GM18507 (cell line): Measurements from ENCODE around the gene USP34.
A peak's percentile ranks its signal among the peaks of the same experiment; 100 is the strongest.

ENCODE experiments used
- DNase-seq: peaks from one replicate; pipeline ENCODE4 v3.0.0; 2011; ENCODE audit warnings: low read depth; ENCODE audit not compliant: insufficient read length; ENCODE audit errors: extremely low spot score
- FAIRE-seq: peaks from 2 replicates; lab custom pipeline; 2011; peaks lifted over from hg19 to GRCh38; lab: Jason Lieb, UNC

Gene USP34

DNA sequence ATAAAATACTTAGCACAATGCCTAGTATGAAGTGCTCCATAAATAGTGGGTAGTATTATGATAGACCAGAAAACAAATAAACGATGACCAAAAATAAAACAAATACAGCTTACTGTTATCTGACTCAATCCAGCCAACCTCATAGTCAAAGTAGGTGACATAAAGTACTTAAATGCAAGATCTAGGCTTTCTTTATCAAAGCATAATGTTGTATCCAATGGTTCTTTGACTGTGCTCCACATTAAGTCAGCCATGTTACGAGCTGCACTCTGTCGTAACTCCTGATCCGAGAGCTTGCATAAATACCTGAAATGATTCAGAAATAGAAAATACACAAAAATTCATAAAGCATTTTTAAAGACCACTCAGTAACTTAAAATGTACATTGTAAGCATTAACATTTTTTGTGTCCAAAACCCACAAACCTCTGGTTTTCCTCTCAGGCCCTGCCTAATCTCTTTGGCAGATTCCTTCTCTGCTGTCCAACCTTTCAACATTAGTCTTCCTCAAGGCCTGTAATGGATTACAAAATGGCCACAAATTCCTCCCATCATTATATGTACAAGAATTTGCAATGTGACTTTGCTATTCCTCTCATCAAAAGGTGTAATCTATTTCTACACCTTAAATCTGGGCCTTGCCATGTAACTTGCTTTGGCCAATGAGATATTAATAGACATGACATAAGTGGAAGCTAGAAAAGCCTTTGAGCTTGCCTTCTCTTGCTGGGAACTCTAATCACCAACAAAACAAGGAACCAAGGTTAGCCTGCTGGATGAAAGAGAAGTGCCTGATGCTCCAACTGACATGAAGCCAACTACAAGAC lies 90.6 kb downstream of the USP34 start:
- DNase-seq (no peak), FAIRE-seq (peak; percentile 53)

GRCh38 chr2:61379521-61379920 lies 91.4 kb downstream of the USP34 start:
- FAIRE-seq: no peak
- DNase-seq: no peak

- DNase-seq (no peak), FAIRE-seq (no peak)
Measured at GRCh38 chr2:61378281-61378680, 92.6 kb downstream of the USP34 start.

GRCh38 chr2:61377046-61377445 lies 93.8 kb downstream of the USP34 start:
- FAIRE-seq: no peak

DNA sequence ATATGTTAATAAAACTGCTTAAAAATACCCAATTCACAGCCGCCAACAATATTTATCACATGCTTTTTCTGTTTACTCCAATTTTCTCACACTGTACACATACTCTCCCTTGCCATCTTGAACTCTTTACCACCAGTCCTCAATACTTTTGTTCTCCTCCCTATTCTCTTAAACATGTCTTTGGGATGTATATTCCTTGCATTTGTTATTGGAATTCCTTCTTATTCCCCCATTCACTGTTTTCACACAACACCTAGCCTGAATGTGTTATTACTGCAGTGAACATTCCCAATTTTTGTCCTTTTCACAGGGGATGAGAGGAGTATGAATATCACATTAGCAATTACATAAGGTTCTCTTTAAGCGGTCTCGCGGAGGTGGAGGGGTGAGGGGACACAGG lies 94.7 kb downstream of the USP34 start:
- DNase-seq (no peak), FAIRE-seq (no peak)

More at GRCh38 chr2:61377046-61377445, 93.8 kb downstream of the USP34 start:
- no peak for DNase-seq

- DNase-seq (no peak), FAIRE-seq (no peak)
Measured at GRCh38 chr2:61371027-61371426, 99.9 kb downstream of the USP34 start.

- FAIRE-seq (no peak), DNase-seq (no peak)
Measured at GRCh38 chr2:61368687-61369665, 101.9 kb downstream of the USP34 start.

DNA sequence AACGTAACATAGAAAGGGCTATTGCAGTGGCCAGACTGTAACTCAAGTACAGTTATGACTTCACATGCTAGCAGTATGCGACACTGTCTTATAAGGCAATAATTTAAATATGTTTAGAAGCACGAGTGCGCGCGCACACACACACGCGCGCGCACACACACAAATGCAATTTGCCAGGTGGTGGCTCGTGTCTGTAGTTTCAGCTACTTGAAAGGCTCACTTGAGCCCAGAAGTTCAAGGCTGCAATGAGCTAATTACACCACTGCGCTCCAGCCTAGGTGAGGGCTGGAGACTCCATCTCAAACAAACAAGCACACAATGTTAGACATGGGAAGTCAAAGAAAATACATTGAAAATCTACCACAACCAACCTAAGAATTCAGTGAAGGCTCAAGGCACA lies 103.7 kb downstream of the USP34 start:
- FAIRE-seq (no peak), DNase-seq (no peak)

DNA sequence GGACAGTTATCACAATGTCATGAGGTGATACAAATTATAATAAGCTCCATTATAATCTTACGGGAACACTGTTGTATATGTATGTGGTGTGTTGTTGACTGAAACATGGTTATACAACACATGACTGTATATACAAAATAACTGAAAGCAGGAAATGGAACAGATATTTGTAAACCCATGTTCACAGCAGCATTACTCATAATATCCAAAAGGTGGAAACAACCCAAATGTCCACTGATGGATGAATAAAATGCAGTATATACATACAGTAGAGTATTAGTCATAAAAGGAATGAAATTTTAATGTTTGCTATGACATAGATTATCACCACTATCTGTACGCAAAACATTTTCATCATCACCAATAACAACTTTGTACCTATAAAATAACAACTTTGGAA lies 107.3 kb downstream of the USP34 start:
- no peak for FAIRE-seq
- DNase-seq: no peak

- DNase-seq (no peak), FAIRE-seq (no peak)
Measured at GRCh38 chr2:61362873-61363272, 108.0 kb downstream of the USP34 start.

- FAIRE-seq: no peak
Measured at GRCh38 chr2:61361068-61361467, 109.8 kb downstream of the USP34 start.

GRCh38 chr2:61359058-61359457 lies 111.8 kb downstream of the USP34 start:
- no peak for FAIRE-seq

More at GRCh38 chr2:61361068-61361467, 109.8 kb downstream of the USP34 start:
- no peak for DNase-seq

DNA sequence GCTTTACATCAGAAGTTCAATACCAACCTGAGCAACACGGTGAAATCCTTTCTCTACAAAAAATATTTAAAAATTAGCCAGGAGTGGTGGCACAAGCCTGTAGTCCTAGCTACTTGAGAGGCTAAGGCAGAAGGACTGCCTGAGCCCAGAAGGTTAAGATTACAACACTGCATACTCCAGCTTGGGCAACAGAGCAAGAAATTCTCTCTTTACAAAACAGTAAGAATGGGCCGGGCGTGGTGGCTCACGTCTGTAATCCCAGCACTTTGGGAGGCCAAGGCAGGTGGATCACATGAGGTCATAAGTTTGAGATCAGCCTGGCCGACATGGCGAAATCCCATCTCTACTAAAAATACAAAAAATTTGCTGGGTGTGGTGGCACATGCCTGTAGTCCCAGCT lies 113.2 kb downstream of the USP34 start:
- FAIRE-seq (no peak), DNase-seq (no peak)

More at GRCh38 chr2:61359058-61359457, 111.8 kb downstream of the USP34 start:
- DNase-seq: no peak

GRCh38 chr2:61356958-61357350 lies 113.9 kb downstream of the USP34 start:
- FAIRE-seq (no peak), DNase-seq (no peak)

DNA sequence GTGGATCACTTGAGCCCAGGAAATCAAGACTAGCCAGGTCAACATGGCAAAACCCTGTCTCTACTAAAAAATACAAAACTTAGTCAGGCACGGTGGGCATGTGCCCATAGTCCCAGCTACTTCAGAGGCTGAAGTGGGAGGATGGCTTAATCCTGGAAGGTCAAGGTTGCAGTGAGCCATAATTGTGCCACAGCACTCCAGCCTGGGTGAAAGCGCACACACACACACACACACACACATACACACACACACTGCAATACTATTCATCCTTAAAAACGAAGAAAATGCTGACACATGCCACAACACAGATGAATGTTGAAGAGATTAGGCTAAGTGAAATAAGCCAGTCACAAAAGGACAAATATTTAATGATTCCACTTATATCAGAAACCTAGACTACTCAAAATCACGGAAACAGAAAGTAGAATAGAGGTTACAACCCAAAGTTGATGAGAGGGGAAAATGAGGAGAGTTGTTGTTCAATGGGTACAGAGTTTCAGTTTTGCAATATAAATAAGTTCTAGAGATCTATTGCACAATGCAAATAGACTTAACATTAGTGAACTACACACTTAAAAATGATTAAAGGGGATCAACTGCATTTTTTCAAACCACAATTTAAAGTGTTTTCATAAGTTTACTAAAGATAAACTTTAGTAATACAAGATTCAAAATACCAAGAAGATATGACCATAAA lies 114.5 kb downstream of the USP34 start:
- peak; percentile 48 for FAIRE-seq
- no peak for DNase-seq

GRCh38 chr2:61354543-61355197 lies 116.2 kb downstream of the USP34 start:
- FAIRE-seq (no peak), DNase-seq (no peak)

GRCh38 chr2:61353909-61354308 lies 117.0 kb downstream of the USP34 start:
- no peak for DNase-seq
- no peak for FAIRE-seq

DNA sequence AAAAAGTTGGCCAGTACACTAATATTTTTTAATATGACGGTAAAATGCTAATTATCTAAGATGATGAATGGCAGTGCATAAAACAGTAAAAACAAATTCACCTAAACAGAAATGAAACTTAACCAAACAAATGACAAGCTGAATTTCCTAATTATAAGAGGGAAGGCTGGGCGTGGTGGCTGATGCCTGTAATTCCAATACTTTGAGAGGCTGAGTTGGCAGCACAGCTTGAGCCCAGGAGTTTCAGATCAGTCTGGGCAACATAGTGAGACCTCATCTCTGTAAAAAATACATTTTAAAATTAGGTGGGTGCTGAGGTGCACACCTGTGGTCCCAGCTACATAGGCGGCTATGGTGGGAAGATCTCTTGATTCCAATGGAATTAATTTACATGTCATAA lies 120.1 kb downstream of the USP34 start:
- DNase-seq: no peak
- FAIRE-seq: no peak

DNA sequence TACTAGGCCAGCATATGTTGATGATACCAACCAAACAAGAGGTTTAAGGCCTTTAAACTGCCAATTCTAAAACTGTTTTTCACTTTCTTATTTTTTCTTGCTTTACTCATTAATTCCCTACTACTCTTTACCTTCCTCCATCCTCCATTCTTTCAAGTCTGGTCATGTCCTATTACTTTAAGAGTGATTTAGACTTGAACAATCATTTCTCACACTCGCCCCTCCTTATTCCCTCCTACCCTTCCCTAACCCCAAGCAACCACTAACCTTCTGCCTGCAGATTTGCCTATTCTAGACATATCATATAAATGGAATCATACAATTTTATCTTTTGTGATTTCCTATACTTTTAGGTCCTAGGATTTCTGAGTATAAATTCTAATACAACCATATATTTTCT lies 127.7 kb downstream of the USP34 start:
- FAIRE-seq: no peak

More for the DNA sequence above, 127.7 kb downstream of the USP34 start:
- no peak for DNase-seq
